ENCODE data around the gene FAM170B.

Gene FAM170B

GRCh38 chr10:49153115-49153514, 19.3 kb upstream of the FAM170B start:
- Histone ChIP-seq H2AFZ (ENCODE audit: low read length) (no peak overlapping the region), H4K20me1 (ENCODE audit: insufficient read depth, low read length) (no peaks in the 10 kb centered on the region), H3F3A (ENCODE audit: insufficient read depth, low read length) (no peaks in the 10 kb centered on the region), H3K27me3 (ENCODE audit: insufficient read depth, low read length) (0 out of 2 replicates have a peak, but pooled peaks cover 5% of the 10 kb centered on the region), H3K79me2 (ENCODE audit: insufficient read depth, low read length) (no peaks in the 10 kb centered on the region), H3K4me3 (ENCODE audit: low read depth, low read length, poor library complexity, severe bottlenecking) (no peak overlapping the region), H3K9ac (ENCODE audit: low read length) (no peak overlapping the region), H3K4me1 (ENCODE audit: insufficient read depth, low read length, severe bottlenecking) (no peaks in the 10 kb centered on the region), H3K27ac (ENCODE audit: low read depth, low read length, poor library complexity, severe bottlenecking) (no peak overlapping the region), H3K4me2 (ENCODE audit: low read length) (no peak overlapping the region), H3K36me3 (ENCODE audit: insufficient read depth, low read length) (no peaks in the 10 kb centered on the region), H3K9me3 (ENCODE audit: low read length) (no peaks in the 10 kb centered on the region), H3K9me2 (ENCODE audit: low read depth, low read length) (no peaks in the 10 kb centered on the region)
- TF ChIP-seq EZH2 (IDR thresholded peaks at IDR 0.05; ENCODE audit: borderline replicate concordance, low read length) = no peak
- no peak for TF ChIP-seq CTCF (IDR thresholded peaks at IDR 0.05; ENCODE audit: low read length)

- 0 out of 2 replicates have a peak, but pooled peaks cover 5% of the 10 kb centered on the region for H3K27me3 ChIP-seq (ENCODE audit: insufficient read depth, low read length)
- H3K36me3 ChIP-seq (ENCODE audit: insufficient read depth, low read length) = no peaks in the 10 kb centered on the region
- no peaks in the 10 kb centered on the region for H3K4me1 ChIP-seq (ENCODE audit: insufficient read depth, low read length, severe bottlenecking)
- H3K4me3 ChIP-seq (ENCODE audit: low read depth, low read length, poor library complexity, severe bottlenecking) = no peak overlapping the region
- H3K9me3 ChIP-seq (ENCODE audit: low read length) = no peaks in the 10 kb centered on the region
- H3K9ac ChIP-seq (ENCODE audit: low read length) = no peak overlapping the region
- H4K20me1 ChIP-seq (ENCODE audit: insufficient read depth, low read length) = no peaks in the 10 kb centered on the region
- no peaks in the 10 kb centered on the region for H3F3A ChIP-seq (ENCODE audit: insufficient read depth, low read length)
- no peaks in the 10 kb centered on the region for H3K79me2 ChIP-seq (ENCODE audit: insufficient read depth, low read length)
- H3K27ac ChIP-seq (ENCODE audit: low read depth, low read length, poor library complexity, severe bottlenecking) = no peak overlapping the region
- H3K4me2 ChIP-seq (ENCODE audit: low read length) = no peak overlapping the region
- TF ChIP-seq CTCF (IDR thresholded peaks at IDR 0.05; ENCODE audit: low read length) (no peak), EZH2 (IDR thresholded peaks at IDR 0.05; ENCODE audit: borderline replicate concordance, low read length) (no peak)
- no peaks in the 10 kb centered on the region for H3K9me2 ChIP-seq (ENCODE audit: low read depth, low read length)
- H2AFZ ChIP-seq (ENCODE audit: low read length) = no peak overlapping the region
Measured at GRCh38 chr10:49152663-49153062, 18.8 kb upstream of the FAM170B start.

GRCh38 chr10:49152037-49152436, 18.2 kb upstream of the FAM170B start:
- Histone ChIP-seq H3K4me2 (ENCODE audit: low read length) (no peak overlapping the region), H3K27ac (ENCODE audit: low read depth, low read length, poor library complexity, severe bottlenecking) (no peak overlapping the region), H3K4me1 (ENCODE audit: insufficient read depth, low read length, severe bottlenecking) (no peaks in the 10 kb centered on the region), H3K4me3 (ENCODE audit: low read depth, low read length, poor library complexity, severe bottlenecking) (no peak overlapping the region), H3F3A (ENCODE audit: insufficient read depth, low read length) (no peaks in the 10 kb centered on the region), H4K20me1 (ENCODE audit: insufficient read depth, low read length) (no peaks in the 10 kb centered on the region), H3K9me2 (ENCODE audit: low read depth, low read length) (no peaks in the 10 kb centered on the region), H3K79me2 (ENCODE audit: insufficient read depth, low read length) (no peaks in the 10 kb centered on the region), H2AFZ (ENCODE audit: low read length) (no peak overlapping the region), H3K9ac (ENCODE audit: low read length) (no peak overlapping the region), H3K9me3 (ENCODE audit: low read length) (no peaks in the 10 kb centered on the region), H3K36me3 (ENCODE audit: insufficient read depth, low read length) (no peaks in the 10 kb centered on the region), H3K27me3 (ENCODE audit: insufficient read depth, low read length) (0 out of 2 replicates have a peak, but pooled peaks cover 5% of the 10 kb centered on the region)
- TF ChIP-seq EZH2 (IDR thresholded peaks at IDR 0.05; ENCODE audit: borderline replicate concordance, low read length) (no peak), CTCF (IDR thresholded peaks at IDR 0.05; ENCODE audit: low read length) (no peak)

Measured in OCI-LY1 (cell line).